ENCODE measurements around the gene RAB12.

RAB12 gene

DNA sequence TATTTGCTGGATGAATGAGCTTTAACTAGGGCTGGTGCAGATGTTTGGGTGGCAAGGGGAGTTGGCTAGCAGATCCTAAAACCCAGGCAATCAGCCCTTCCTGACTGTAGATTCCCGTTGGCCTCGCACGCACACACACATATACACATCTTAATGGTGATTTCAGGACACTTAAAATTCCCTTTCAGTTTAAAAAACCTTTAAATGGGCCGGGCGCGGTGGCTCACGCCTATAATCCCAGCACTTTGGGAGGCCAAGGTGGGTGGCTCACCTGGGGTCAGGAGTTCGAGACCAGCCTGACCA lies 76.6 kb downstream of the RAB12 start:
- no peak for DNase-seq

DNA sequence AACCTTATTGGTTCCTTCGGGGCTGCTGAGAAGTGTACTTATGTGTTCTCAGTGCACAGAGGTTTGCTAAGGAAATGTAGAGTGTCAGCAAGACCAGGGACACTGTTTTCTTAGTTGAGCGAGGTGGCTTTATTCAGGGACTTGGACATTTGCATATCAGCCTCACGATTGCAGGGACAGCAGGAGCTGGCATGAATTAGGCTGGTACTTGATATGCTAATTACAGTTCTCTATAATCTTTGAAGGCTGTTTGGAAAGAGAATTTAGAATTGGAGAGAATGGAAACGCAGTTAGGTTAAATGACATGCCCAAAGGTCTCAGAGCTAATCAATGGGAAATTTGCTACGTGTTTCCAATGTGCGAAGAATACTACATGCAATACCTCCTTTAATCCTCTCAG lies 77.4 kb downstream of the RAB12 start:
- DNase-seq = no peak

DNA sequence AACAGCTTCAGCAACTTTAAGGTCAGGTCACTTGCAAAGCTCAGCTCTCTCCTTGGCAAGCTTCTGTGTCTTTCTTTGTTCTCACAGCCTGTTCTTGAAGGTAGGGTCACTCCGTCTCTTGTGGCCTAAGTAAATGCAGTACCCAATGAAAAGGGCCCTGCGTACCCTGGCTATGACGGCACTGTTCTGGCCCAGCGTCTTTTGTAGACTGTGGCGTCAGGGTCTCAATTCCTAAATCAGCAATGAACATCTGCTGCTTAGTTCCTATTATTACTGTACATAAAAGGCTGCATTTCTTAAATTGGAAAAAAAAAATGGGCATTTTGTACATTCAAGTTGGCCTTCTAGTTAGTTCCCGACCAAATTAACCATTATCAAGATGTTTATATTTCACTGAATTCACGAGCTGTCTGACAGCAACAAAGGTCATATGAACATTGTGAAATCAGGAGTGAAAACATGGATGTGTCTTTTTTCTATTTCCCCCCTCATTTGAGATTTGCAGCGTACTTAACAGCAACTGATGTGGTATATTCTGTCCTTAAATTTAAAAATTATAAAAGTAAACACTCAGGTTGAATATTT lies 79.1 kb downstream of the RAB12 start:
- no peak for DNase-seq

DNA sequence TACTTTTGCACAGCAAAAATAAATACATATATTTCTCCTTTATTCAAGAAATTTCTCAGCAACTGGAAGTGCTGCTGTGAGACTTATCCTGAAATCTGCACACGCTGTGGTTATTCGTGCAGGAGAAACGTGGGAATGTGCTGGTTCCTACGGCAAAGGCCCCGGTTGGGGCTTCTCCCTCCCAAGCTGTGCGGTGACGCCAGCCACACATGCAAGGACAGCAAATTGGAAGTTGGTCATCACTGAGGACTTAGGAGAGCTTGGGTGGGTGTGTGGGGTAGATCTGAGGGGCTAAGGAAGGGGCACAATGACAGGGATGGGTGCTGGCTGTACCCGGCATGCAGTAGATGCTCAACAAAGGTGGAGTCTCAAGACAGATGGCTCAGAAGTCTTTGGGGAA lies 79.6 kb downstream of the RAB12 start:
- no peak for DNase-seq

All from hematopoietic multipotent progenitor cell treated with erythropoietin and hydrocortisone succinate and interleukin-3 and kit ligand, for 8 days (in vitro differentiated cells).